SK-N-SH treated with all-trans-retinoic acid at 6 μM for 48 hours (cell line): ENCODE data around the gene PEMT.

Source experiments
- POU6F1 ChIP-seq: fragments of 250-450 bp; sonication (Bioruptor Pico); IDR thresholded peaks from 2 replicates; pipeline ENCODE4 v1.8.0; 2021; ENCODE audit warnings: low read depth, mild to moderate bottlenecking, moderate library complexity, borderline replicate concordance
- TCF4 ChIP-seq: fragments of 250-450 bp; sonication (Bioruptor Pico); IDR thresholded peaks from 2 replicates; pipeline ENCODE4 v1.8.0; 2021; ENCODE audit warnings: mild to moderate bottlenecking, moderate library complexity, borderline replicate concordance

- no peak for TF ChIP-seq POU6F1 (CRISPR knock-in tag)
- TF ChIP-seq TCF4, result no peak
Observed at GRCh38 chr17:17635126-17635525, 43.6 kb upstream of the PEMT start.
